DND-41 (cell line): ENCODE data around the gene SLC12A7.

Experiments
- ATAC-seq: fragments of 200-7000 bp; cut with Tn5 transposase; 3 replicates; pipeline ENCODE4 v1.9.1; 2021; ENCODE audit warnings: low read depth; ENCODE audit not compliant: insufficient read depth
- DNase-seq: peaks from one replicate; pipeline ENCODE4 v3.0.0-alpha.2; 2020
- H2AFZ ChIP-seq: 2 replicates; pipeline ENCODE4 v1.6.0; 2012; ENCODE audit warnings: low read depth, low read length
- H3K27ac ChIP-seq: 2 replicates; pipeline ENCODE4 v1.5.1; 2012; ENCODE audit warnings: low read length, inconsistent platforms
- H3K27me3 ChIP-seq: fragments of 200-600 bp; sonication (generic); 2 replicates; pipeline ENCODE4 v1.6.0; 2012; ENCODE audit warnings: low read length, mild to moderate bottlenecking, inconsistent platforms; ENCODE audit not compliant: insufficient read depth, poor library complexity
- H3K36me3 ChIP-seq: 2 replicates; pipeline ENCODE4 v1.5.1; 2012; ENCODE audit warnings: low read length, inconsistent platforms; ENCODE audit not compliant: insufficient read depth
- H3K4me1 ChIP-seq: 2 replicates; pipeline ENCODE4 v1.5.1; 2012; ENCODE audit warnings: mild to moderate bottlenecking, low read length; ENCODE audit not compliant: insufficient read depth
- H3K4me2 ChIP-seq: 2 replicates; pipeline ENCODE4 v1.6.0; 2012; ENCODE audit warnings: mild to moderate bottlenecking, moderate library complexity, low read length, inconsistent platforms; ENCODE audit not compliant: insufficient read depth
- H3K4me3 ChIP-seq, 2 experiments: fragments of 200-600 bp in 1 of 2; shearing (Covaris generic) in 1 of 2; 2 replicates each; pipeline ENCODE4 v1.5.1; 2012 to 2016; ENCODE audit warnings: inconsistent platforms in 2 of 2, low read length in 2 of 2, mild to moderate bottlenecking in 2 of 2, low read depth in 1 of 2, moderate library complexity in 1 of 2
- H3K79me2 ChIP-seq: 2 replicates; pipeline ENCODE4 v1.6.0; 2012; ENCODE audit warnings: low read length, inconsistent platforms; ENCODE audit not compliant: insufficient read depth
- H3K9ac ChIP-seq: 2 replicates; pipeline ENCODE4 v1.6.0; 2012; ENCODE audit warnings: low read depth, mild to moderate bottlenecking, inconsistent platforms, low read length, moderate library complexity
- H3K9me3 ChIP-seq: 2 replicates; pipeline ENCODE4 v1.5.1; 2012; ENCODE audit warnings: low read length, moderate library complexity, mild to moderate bottlenecking, inconsistent platforms; ENCODE audit not compliant: insufficient read depth, severe bottlenecking
- H4K20me1 ChIP-seq: 2 replicates; pipeline ENCODE4 v1.6.0; 2012; ENCODE audit warnings: low read length; ENCODE audit not compliant: insufficient read depth
- EZH2 ChIP-seq: IDR thresholded peaks from 3 replicates; pipeline ENCODE4 v1.6.1; 2012; ENCODE audit warnings: borderline replicate concordance, low read depth, mild to moderate bottlenecking, moderate library complexity, low read length, inconsistent platforms; ENCODE audit not compliant: severe bottlenecking
- TF ChIP-seq, protein P1 (sequence below): IDR thresholded peaks from 2 replicates; pipeline ENCODE4 v1.5.1; 2012; ENCODE audit warnings: borderline replicate concordance, low read length, moderate library complexity, mild to moderate bottlenecking; ENCODE audit not compliant: poor library complexity, severe bottlenecking; ENCODE audit errors: extremely low read depth

Gene SLC12A7

DNA sequence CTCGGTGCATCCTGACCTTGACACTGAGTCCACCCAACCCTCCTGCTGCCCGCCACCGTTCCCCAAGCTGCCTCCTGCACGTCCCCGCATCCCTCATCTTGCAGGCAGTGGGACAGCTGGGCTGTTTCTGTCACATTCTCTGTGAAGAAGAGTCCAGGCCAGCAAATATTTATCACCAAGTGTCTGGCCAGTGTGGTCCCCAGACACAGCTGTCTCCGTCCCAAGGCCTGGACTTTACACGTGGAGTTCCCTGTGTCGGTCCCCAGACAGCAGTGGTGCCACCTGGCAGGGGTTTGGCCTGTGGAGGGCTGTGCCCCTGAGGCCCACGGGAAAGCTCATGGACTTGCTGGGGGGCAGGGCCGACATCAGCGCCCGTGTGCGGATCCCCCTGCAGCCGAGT is 9.2 kb upstream of the SLC12A7 start:
- DNase-seq (no peak), ATAC-seq (no peak)
- Histone ChIP-seq H3K27ac (no peak overlapping the region), H3K27me3 (no peaks in the 10 kb centered on the region), H3K79me2 (no peaks in the 10 kb centered on the region), H3K4me1 (no peaks in the 10 kb centered on the region), H3K9ac (no peak overlapping the region), H2AFZ (no peak overlapping the region), H3K4me3 (no peak overlapping the region), H3K36me3 (no peaks in the 10 kb centered on the region), H4K20me1 (no peaks in the 10 kb centered on the region; the same call in 1 of the 2 replicates), H3K4me2 (no peak overlapping the region), H3K9me3 (no peaks in the 10 kb centered on the region)
- TF ChIP-seq EZH2, result no peak
- TF ChIP-seq, protein P1, sequence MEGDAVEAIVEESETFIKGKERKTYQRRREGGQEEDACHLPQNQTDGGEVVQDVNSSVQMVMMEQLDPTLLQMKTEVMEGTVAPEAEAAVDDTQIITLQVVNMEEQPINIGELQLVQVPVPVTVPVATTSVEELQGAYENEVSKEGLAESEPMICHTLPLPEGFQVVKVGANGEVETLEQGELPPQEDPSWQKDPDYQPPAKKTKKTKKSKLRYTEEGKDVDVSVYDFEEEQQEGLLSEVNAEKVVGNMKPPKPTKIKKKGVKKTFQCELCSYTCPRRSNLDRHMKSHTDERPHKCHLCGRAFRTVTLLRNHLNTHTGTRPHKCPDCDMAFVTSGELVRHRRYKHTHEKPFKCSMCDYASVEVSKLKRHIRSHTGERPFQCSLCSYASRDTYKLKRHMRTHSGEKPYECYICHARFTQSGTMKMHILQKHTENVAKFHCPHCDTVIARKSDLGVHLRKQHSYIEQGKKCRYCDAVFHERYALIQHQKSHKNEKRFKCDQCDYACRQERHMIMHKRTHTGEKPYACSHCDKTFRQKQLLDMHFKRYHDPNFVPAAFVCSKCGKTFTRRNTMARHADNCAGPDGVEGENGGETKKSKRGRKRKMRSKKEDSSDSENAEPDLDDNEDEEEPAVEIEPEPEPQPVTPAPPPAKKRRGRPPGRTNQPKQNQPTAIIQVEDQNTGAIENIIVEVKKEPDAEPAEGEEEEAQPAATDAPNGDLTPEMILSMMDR, result no peak

DNA sequence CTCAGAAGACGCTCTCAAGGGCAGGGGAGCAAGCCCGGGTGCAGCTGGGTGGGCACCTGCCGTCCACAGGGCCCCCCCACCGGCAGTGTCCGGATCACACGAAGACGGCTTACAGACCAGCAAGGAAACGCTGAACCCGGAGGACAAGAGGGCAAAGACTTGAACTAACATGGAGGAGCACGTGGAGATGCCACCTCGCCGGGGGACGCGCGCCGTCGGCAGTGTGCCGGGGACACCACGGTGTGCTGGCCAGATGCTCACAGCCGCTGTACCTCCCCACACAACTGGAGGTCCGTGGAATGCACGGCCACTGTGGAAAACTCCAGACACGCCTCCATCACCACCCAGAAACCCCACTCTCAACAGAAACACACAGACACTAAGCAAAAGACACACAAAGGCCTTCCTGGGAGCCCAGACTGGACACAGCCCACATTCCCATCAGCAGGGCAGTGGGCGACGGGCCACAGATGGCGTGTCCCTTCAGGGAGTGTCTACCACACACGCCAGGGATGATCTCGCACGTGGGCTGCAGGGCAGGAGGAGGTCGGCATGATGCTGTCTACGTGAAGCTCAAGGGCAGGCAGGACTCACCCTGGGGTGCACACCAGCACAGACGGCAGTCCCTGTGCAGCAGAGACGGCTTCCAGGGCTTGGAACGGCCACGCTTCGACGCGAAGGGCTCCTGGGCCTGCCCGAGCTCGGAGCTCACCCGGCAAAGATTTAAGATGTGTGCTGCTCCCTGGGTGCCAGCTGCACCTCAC is 8.6 kb upstream of the SLC12A7 start:
- DNase-seq, result no peak
- H3K36me3 ChIP-seq, result no peaks in the 10 kb centered on the region

GRCh38 chr5:1119312-1119831 is 7.5 kb upstream of the SLC12A7 start:
- Histone ChIP-seq H3K9me3 (no peaks in the 10 kb centered on the region), H4K20me1 (no peaks in the 10 kb centered on the region; the same call in 1 of the 2 replicates), H3K4me3 (no peak overlapping the region), H3K4me2 (no peak overlapping the region), H3K79me2 (no peaks in the 10 kb centered on the region), H3K36me3 (no peaks in the 10 kb centered on the region), H3K9ac (no peak overlapping the region), H3K4me1 (no peaks in the 10 kb centered on the region), H3K27me3 (no peaks in the 10 kb centered on the region), H2AFZ (no peak overlapping the region), H3K27ac (no peak overlapping the region)
- TF ChIP-seq EZH2, result no peak
- TF ChIP-seq, protein P1, result no peak
- no peak for ATAC-seq
- no peak for DNase-seq

More for the DNA sequence above, 8.6 kb upstream of the SLC12A7 start:
- no peak for ATAC-seq
- no peak overlapping the region for H3K4me3 ChIP-seq
- H3K9me3 ChIP-seq, result no peaks in the 10 kb centered on the region
- H3K27ac ChIP-seq, result no peak overlapping the region
- H3K4me1 ChIP-seq, result no peaks in the 10 kb centered on the region
- H3K4me2 ChIP-seq, result no peak overlapping the region
- H3K27me3 ChIP-seq, result no peaks in the 10 kb centered on the region
- TF ChIP-seq, protein P1, result no peak
- TF ChIP-seq EZH2, result no peak
- H3K79me2 ChIP-seq, result no peaks in the 10 kb centered on the region
- no peak overlapping the region for H3K9ac ChIP-seq
- H2AFZ ChIP-seq, result no peak overlapping the region
- no peaks in the 10 kb centered on the region; the same call in 1 of the 2 replicates for H4K20me1 ChIP-seq
